H1 (cell line): ENCODE results near the gene PSMD6. TPM values are rescaled to one million over a fixed set of nuclear protein-coding genes. Genes with fewer than 3 reads are reported as not detected.

Experiments used
- CTCF ChIA-PET: fragments of 300-600 bp; sonication (Branson Sonifier 250); formaldehyde crosslinking; loops from one replicate; lab custom pipeline; 2021; ENCODE audit not compliant: partially characterized antibody; lab: Charles Lee
- POLR2A ChIA-PET: fragments of 300-600 bp; sonication (Branson Sonifier 250); formaldehyde crosslinking; loops from one replicate; lab custom pipeline; 2021; ENCODE audit warnings: inconsistent platforms; ENCODE audit not compliant: partially characterized antibody; lab: Charles Lee
- DNase-seq, 2 experiments: peaks; one replicate each; pipeline versions ENCODE4 v3.0.0 to v3.0.0-alpha.2; 2010 to 2022; ENCODE audit warnings: low spot score in 2 of 2, low read depth in 1 of 2, mixed read lengths in 1 of 2
- FAIRE-seq: peaks from 2 replicates; lab custom pipeline; 2011; peaks lifted over from hg19 to GRCh38; lab: Jason Lieb, UNC
- H2AFZ ChIP-seq: 2 replicates; pipeline ENCODE4 v1.8.1; 2012; ENCODE audit warnings: low read length, inconsistent platforms
- H2AK5ac ChIP-seq: 2 replicates; pipeline ENCODE4 v1.6.1; 2013; ENCODE audit warnings: low read depth, low read length
- H2BK120ac ChIP-seq: replicated peaks from 2 replicates; pipeline ENCODE3; 2013; ENCODE audit warnings: low read depth, low read length, inconsistent platforms
- H2BK12ac ChIP-seq: 2 replicates; pipeline ENCODE4 v1.6.1; 2013; ENCODE audit warnings: low read depth, low read length
- H2BK15ac ChIP-seq: 2 replicates; pipeline ENCODE4 v1.6.1; 2013; ENCODE audit warnings: low read length
- H2BK20ac ChIP-seq: 2 replicates; pipeline ENCODE4 v1.6.1; 2013; ENCODE audit warnings: low read length
- H2BK5ac ChIP-seq: 2 replicates; pipeline ENCODE4 v1.6.1; 2013; ENCODE audit warnings: low read depth, low read length
- H3K14ac ChIP-seq: 2 replicates; pipeline ENCODE4 v1.6.1; 2013; ENCODE audit warnings: inconsistent platforms; ENCODE audit not compliant: insufficient read length
- H3K18ac ChIP-seq: 2 replicates; pipeline ENCODE4 v1.6.1; 2013; ENCODE audit warnings: low read length; ENCODE audit errors: extremely low read depth
- H3K23ac ChIP-seq: 2 replicates; pipeline ENCODE4 v1.6.1; 2013; ENCODE audit warnings: inconsistent platforms; ENCODE audit not compliant: insufficient read length
- H3K23me2 ChIP-seq: 2 replicates; pipeline ENCODE4 v1.6.1; 2013; ENCODE audit warnings: low read depth, low read length
- H3K27ac ChIP-seq: 2 replicates; pipeline ENCODE4 v1.6.1; 2011; ENCODE audit warnings: low read depth, low read length, inconsistent platforms
- H3K27me3 ChIP-seq, 4 experiments: replicated peaks in 1 of 4; 1 replicate in 1 of 4; 2 replicates in 3 of 4; pipeline versions ENCODE4 v1.6.1 to v1.8.1; 2011 to 2013; ENCODE audit warnings: low read length in 3 of 4, mild to moderate bottlenecking in 3 of 4, inconsistent platforms in 2 of 4, mixed read lengths in 2 of 4, moderate library complexity in 1 of 4; ENCODE audit not compliant: control insufficient read depth in 3 of 4, insufficient read depth in 3 of 4; ENCODE audit errors: extremely low read depth in 1 of 4
- H3K36me3 ChIP-seq, 4 experiments: 2 replicates each; pipeline versions ENCODE4 v1.6.1 to v1.8.1; 2011 to 2013; ENCODE audit warnings: mild to moderate bottlenecking in 4 of 4, low read length in 3 of 4, moderate library complexity in 2 of 4, control low read depth in 1 of 4, inconsistent platforms in 1 of 4; ENCODE audit not compliant: insufficient read depth in 4 of 4, control insufficient read depth in 2 of 4
- H3K4ac ChIP-seq: replicated peaks from 2 replicates; pipeline ENCODE3; 2013; ENCODE audit warnings: low read length, low read depth, mixed read lengths, inconsistent platforms; ENCODE audit not compliant: insufficient read length
- H3K4me1 ChIP-seq, 4 experiments: replicated peaks in 1 of 4; 1 replicate in 1 of 4; 2 replicates in 3 of 4; pipeline versions ENCODE4 v1.6.1 to v1.8.1; 2011 to 2013; ENCODE audit warnings: low read length in 3 of 4, inconsistent platforms in 2 of 4, mixed read lengths in 1 of 4; ENCODE audit not compliant: insufficient read depth in 4 of 4, control insufficient read depth in 3 of 4
- H3K4me2 ChIP-seq, 2 experiments: 2 replicates each; pipeline versions ENCODE4 v1.6.1 to v1.8.1; 2011 to 2013; ENCODE audit warnings: low read depth in 2 of 2, low read length in 2 of 2, control low read depth in 1 of 2, inconsistent platforms in 1 of 2, mild to moderate bottlenecking in 1 of 2; ENCODE audit not compliant: insufficient read depth in 1 of 2
- H3K4me3 ChIP-seq, 4 experiments: fragments of 200-600, 300-600 bp in 1 of 4; sonication (generic), shearing (Covaris generic), sonication (Bioruptor Twin) in 1 of 4; 2 replicates each; pipeline versions ENCODE4 v1.5.1 to v1.8.1; 2011 to 2016; ENCODE audit warnings: low read length in 4 of 4, low read depth in 3 of 4, control low read depth in 2 of 4, inconsistent platforms in 2 of 4, mild to moderate bottlenecking in 2 of 4, mixed read lengths in 1 of 4, moderate library complexity in 1 of 4; ENCODE audit not compliant: insufficient read depth in 2 of 4; ENCODE audit errors: extremely low read depth in 1 of 4
- H3K56ac ChIP-seq: replicated peaks from 2 replicates; pipeline ENCODE3; 2013; ENCODE audit warnings: low read depth, mild to moderate bottlenecking, mixed read lengths, low read length, inconsistent platforms; ENCODE audit not compliant: insufficient read length
- H3K79me1 ChIP-seq: 2 replicates; pipeline ENCODE4 v1.6.1; 2013; ENCODE audit warnings: low read depth, low read length, control low read depth
- H3K79me2 ChIP-seq, 2 experiments: 2 replicates each; pipeline versions ENCODE4 v1.6.1 to v1.8.1; 2012 to 2013; ENCODE audit warnings: low read length in 2 of 2, mild to moderate bottlenecking in 2 of 2, inconsistent platforms in 1 of 2; ENCODE audit not compliant: insufficient read depth in 2 of 2, control insufficient read depth in 1 of 2
- H3K9ac ChIP-seq, 4 experiments: replicated peaks in 1 of 4; 1 replicate in 1 of 4; 2 replicates in 3 of 4; pipeline versions ENCODE4 v1.6.1 to v1.8.1; 2011 to 2013; ENCODE audit warnings: low read depth in 3 of 4, low read length in 3 of 4, control low read depth in 2 of 4, mild to moderate bottlenecking in 2 of 4, moderate library complexity in 2 of 4, inconsistent platforms in 1 of 4; ENCODE audit errors: extremely low read depth in 1 of 4
- H3K9me3 ChIP-seq, 2 experiments: 2 replicates each; pipeline versions ENCODE4 v1.6.1 to v1.8.1; 2012 to 2013; ENCODE audit warnings: mild to moderate bottlenecking in 2 of 2, moderate library complexity in 2 of 2, control low read depth in 1 of 2, inconsistent platforms in 1 of 2, low read depth in 1 of 2, low read length in 1 of 2, mixed read lengths in 1 of 2; ENCODE audit not compliant: insufficient read depth in 2 of 2
- H4K20me1 ChIP-seq, 2 experiments: replicated peaks in 1 of 2; 2 replicates each; pipeline versions ENCODE3 to v1.8.1; 2011 to 2013; ENCODE audit warnings: inconsistent platforms in 2 of 2, low read length in 2 of 2, mild to moderate bottlenecking in 1 of 2; ENCODE audit not compliant: insufficient read depth in 2 of 2, control insufficient read depth in 1 of 2
- H4K5ac ChIP-seq: 2 replicates; pipeline ENCODE4 v1.6.1; 2013; ENCODE audit warnings: low read length, low read depth, mixed read lengths, inconsistent platforms; ENCODE audit not compliant: insufficient read length
- H4K8ac ChIP-seq: 2 replicates; pipeline ENCODE4 v1.8.0; 2013; ENCODE audit warnings: mild to moderate bottlenecking, moderate library complexity, low read length, inconsistent platforms; ENCODE audit not compliant: insufficient read depth; ENCODE audit errors: extremely low read depth
- H4K91ac ChIP-seq: replicated peaks from 2 replicates; pipeline ENCODE3; 2013; ENCODE audit warnings: low read length, mixed read lengths, inconsistent platforms; ENCODE audit not compliant: insufficient read length
- SIN3A ChIP-seq, 2 experiments: IDR thresholded peaks in 1 of 2; conservative IDR thresholded peaks in 1 of 2; 2 replicates each; pipeline ENCODE4 v1.6.1; 2011 to 2012; ENCODE audit warnings: low read length in 2 of 2, improper control_type of control experiment in 1 of 2, low read depth in 1 of 2, mild to moderate bottlenecking in 1 of 2
- WGBS, 2 experiments: shearing (Covaris generic) in 1 of 2; methylation state at CpG; one replicate each; pipeline versions ENCODE4 v1.1.6 to v1.1.7; 2013 to 2015; ENCODE audit warnings: low lambda C conversion rate in 2 of 2, mixed read lengths in 2 of 2, inconsistent platforms in 1 of 2, low coverage in 1 of 2, missing lambda C conversion rate in 1 of 2; ENCODE audit not compliant: insufficient replicate concordance in 2 of 2, insufficient coverage in 1 of 2, insufficient read length in 1 of 2; ENCODE audit errors: extremely low coverage in 1 of 2, missing lambda C conversion rate in 1 of 2; 5-methylcytosine and 5-hydroxymethylcytosine counted together
- polyA plus RNA-seq, 7 experiments: library from polyadenylated mRNA; depleted of rRNA in 3 of 7; stranded (reverse) in 5 of 7; unstranded in 2 of 7; fragments of >200 nt in 5 of 7; fragments of 200-250 nt in 2 of 7; gene quantifications; 1 replicate in 5 of 7; 2 replicates in 1 of 7; 4 replicates in 1 of 7; pipeline versions ENCODE4 v1.2.1 to v1.2.3, GENCODE V29; 2011 to 2013; ENCODE audit warnings: missing spikeins in 2 of 7, mixed read lengths in 2 of 7
- total RNA-seq: library from RNA; stranded (reverse); fragmentation: NEBNext Ultra II Directional; extraction: Animal tissue kit (Norgen Biotek cat#: 25700); gene quantifications from 2 replicates; pipeline ENCODE4 v1.2.1, GENCODE V29; 2021

The PSMD6 gene
- total and polyA plus RNA-seq, 2 of the 8 experiments (the other 6 are each of a cell fraction or from before 2014, with no cell fraction given), result 43.7 to 104 TPM

GRCh38 chr3:63966871-63967270 is 56.4 kb downstream of the PSMD6 start:
- ChIA-PET POLR2A (interaction anchor here (1.2 kb wide), 1 partner anchor 12 kb away, joined by 3 read pairs; no protein-coding TSS in a partner anchor), CTCF (interaction anchor here (0.7 to 9.3 kb wide), 3 partner anchors 11 to 26 kb away, joined by 3 to 115 read pairs (median 3); no protein-coding TSS in a partner anchor)
- no peak overlapping the region for H2BK5ac ChIP-seq
- H3K79me2 ChIP-seq, result peaks cover 0 to 1% of the 10 kb centered on the region in 2 experiments; a peak in 2 of 4 replicates
- H2BK120ac ChIP-seq, result no peak overlapping the region
- no peak overlapping the region for H4K8ac ChIP-seq
- FAIRE-seq, result no peak
- no peak overlapping the region for H2AFZ ChIP-seq
- H3K23me2 ChIP-seq, result no peaks in the 10 kb centered on the region
- H3K27me3 ChIP-seq, result no peaks in the 10 kb centered on the region
- DNase-seq, result no peak
- no peak for TF ChIP-seq SIN3A (conservative IDR thresholded peaks at IDR 0.05 in 1 of 2, IDR thresholded peaks at IDR 0.05 in 1 of 2; ENCODE audit: low read depth in 1 of 2, low read length in 2 of 2)
- TF ChIP-seq, all 59 proteins: peak for 0
- no peak overlapping the region for H4K5ac ChIP-seq
- H3K56ac ChIP-seq, result no peak overlapping the region
- no peak overlapping the region for H3K18ac ChIP-seq
- no peak overlapping the region; a peak in 1 of 4 replicates for H3K4me2 ChIP-seq
- no peak overlapping the region for H3K9ac ChIP-seq
- H3K79me1 ChIP-seq, result 0 out of 2 replicates have a peak, but pooled peaks cover 2% of the 10 kb centered on the region
- H2BK15ac ChIP-seq, result no peak overlapping the region
- peaks cover 0 to 2% of the 10 kb centered on the region in 2 experiments for H4K20me1 ChIP-seq
- H3K4ac ChIP-seq, result no peak overlapping the region
- no peak overlapping the region; the same call in 1 of the 2 replicates for H2AK5ac ChIP-seq
- no peak overlapping the region for H3K23ac ChIP-seq
- peaks cover 10 to 34% (median 32%) of the 10 kb centered on the region in 4 experiments; a peak in 6 of 7 replicates for H3K4me1 ChIP-seq
- H3K36me3 ChIP-seq, result no peaks in the 10 kb centered on the region
- no peak overlapping the region for H3K4me3 ChIP-seq
- no peak overlapping the region for H3K14ac ChIP-seq
- no peak overlapping the region for H4K91ac ChIP-seq
- no peak overlapping the region for H3K27ac ChIP-seq
- no peak overlapping the region for H2BK12ac ChIP-seq
- 90% methylated on average over 1 of the region's 1 CpG; no CpG with 5 or more reads in 1 of the 2 experiments for WGBS, 2 experiments
- no peak overlapping the region for H2BK20ac ChIP-seq
- no peaks in the 10 kb centered on the region for H3K9me3 ChIP-seq
